OCI-LY1 (cell line): Measurements from ENCODE around the gene FOXP3.

Experiments
- H2AFZ ChIP-seq: fragments of 200-600 bp; sonication (generic), shearing (Covaris generic); 2 replicates; pipeline ENCODE4 v1.6.0; 2014; ENCODE audit warnings: antibody characterized with exemption, mild to moderate bottlenecking, low read length
- H3F3A ChIP-seq: fragments of 200-600 bp; sonication (generic), shearing (Covaris generic); 2 replicates; pipeline ENCODE4 v1.6.0; 2014; ENCODE audit warnings: mild to moderate bottlenecking, antibody characterized with exemption, low read length, moderate library complexity; ENCODE audit not compliant: insufficient read depth
- H3K27ac ChIP-seq: fragments of 200-600 bp; sonication (generic); 2 replicates; pipeline ENCODE4 v1.5.1; 2014; ENCODE audit warnings: low read length, mixed run types, mild to moderate bottlenecking, low read depth; ENCODE audit not compliant: poor library complexity, severe bottlenecking
- H3K27me3 ChIP-seq: fragments of 200-600 bp; sonication (generic); 2 replicates; pipeline ENCODE4 v1.6.0; 2014; ENCODE audit warnings: antibody characterized with exemption, mild to moderate bottlenecking, low read length, moderate library complexity; ENCODE audit not compliant: insufficient read depth
- H3K36me3 ChIP-seq: fragments of 200-600 bp; sonication (generic); 2 replicates; pipeline ENCODE4 v1.6.1; 2014; ENCODE audit warnings: mild to moderate bottlenecking, antibody characterized with exemption, low read length, moderate library complexity, mixed read lengths; ENCODE audit not compliant: insufficient read depth
- H3K4me1 ChIP-seq: fragments of 200-600 bp; sonication (generic); 2 replicates; pipeline ENCODE4 v1.5.1; 2014; ENCODE audit warnings: mild to moderate bottlenecking, low read length, moderate library complexity; ENCODE audit not compliant: insufficient read depth, severe bottlenecking
- H3K4me2 ChIP-seq: fragments of 200-600 bp; sonication (generic), shearing (Covaris generic); 2 replicates; pipeline ENCODE4 v1.6.1; 2014; ENCODE audit warnings: low read length
- H3K4me3 ChIP-seq: fragments of 200-600 bp; sonication (generic); 2 replicates; pipeline ENCODE4 v1.5.1; 2014; ENCODE audit warnings: low read length, low read depth, mild to moderate bottlenecking, mixed read lengths; ENCODE audit not compliant: poor library complexity, severe bottlenecking
- H3K79me2 ChIP-seq: fragments of 200-600 bp; shearing (Covaris generic); 2 replicates; pipeline ENCODE4 v1.6.1; 2016; ENCODE audit warnings: mixed run types, low read length, mixed read lengths; ENCODE audit not compliant: insufficient read depth
- H3K9ac ChIP-seq: fragments of 200-600 bp; sonication (generic), shearing (Covaris generic); 2 replicates; pipeline ENCODE4 v1.6.1; 2014; ENCODE audit warnings: mild to moderate bottlenecking, low read length, mixed read lengths
- H3K9me2 ChIP-seq: fragments of 200-600 bp; sonication (generic), shearing (Covaris generic); 2 replicates; pipeline ENCODE4 v1.6.1; 2014; ENCODE audit warnings: low read depth, mild to moderate bottlenecking, low read length, mixed read lengths
- H3K9me3 ChIP-seq: fragments of 200-600 bp; shearing (Covaris generic); 2 replicates; pipeline ENCODE4 v1.6.1; 2014; ENCODE audit warnings: low read length, mixed read lengths
- H4K20me1 ChIP-seq: fragments of 200-600 bp; sonication (generic), shearing (Covaris generic); 2 replicates; pipeline ENCODE4 v1.6.0; 2016; ENCODE audit warnings: mild to moderate bottlenecking, low read length; ENCODE audit not compliant: insufficient read depth
- EZH2 ChIP-seq: fragments of 200-600 bp; sonication (generic), shearing (Covaris generic); IDR thresholded peaks from 2 replicates; pipeline ENCODE4 v1.8.0; 2017; ENCODE audit warnings: borderline replicate concordance, mixed run types, mild to moderate bottlenecking, antibody characterized with exemption, low read length, moderate library complexity, mixed read lengths
- TF ChIP-seq, protein P1 (sequence below): fragments of 200-600 bp; sonication (generic), shearing (Covaris generic); IDR thresholded peaks from 2 replicates; pipeline ENCODE4 v1.5.1; 2017; ENCODE audit warnings: mild to moderate bottlenecking, antibody characterized with exemption, low read length, moderate library complexity, mixed read lengths

Gene FOXP3

DNA sequence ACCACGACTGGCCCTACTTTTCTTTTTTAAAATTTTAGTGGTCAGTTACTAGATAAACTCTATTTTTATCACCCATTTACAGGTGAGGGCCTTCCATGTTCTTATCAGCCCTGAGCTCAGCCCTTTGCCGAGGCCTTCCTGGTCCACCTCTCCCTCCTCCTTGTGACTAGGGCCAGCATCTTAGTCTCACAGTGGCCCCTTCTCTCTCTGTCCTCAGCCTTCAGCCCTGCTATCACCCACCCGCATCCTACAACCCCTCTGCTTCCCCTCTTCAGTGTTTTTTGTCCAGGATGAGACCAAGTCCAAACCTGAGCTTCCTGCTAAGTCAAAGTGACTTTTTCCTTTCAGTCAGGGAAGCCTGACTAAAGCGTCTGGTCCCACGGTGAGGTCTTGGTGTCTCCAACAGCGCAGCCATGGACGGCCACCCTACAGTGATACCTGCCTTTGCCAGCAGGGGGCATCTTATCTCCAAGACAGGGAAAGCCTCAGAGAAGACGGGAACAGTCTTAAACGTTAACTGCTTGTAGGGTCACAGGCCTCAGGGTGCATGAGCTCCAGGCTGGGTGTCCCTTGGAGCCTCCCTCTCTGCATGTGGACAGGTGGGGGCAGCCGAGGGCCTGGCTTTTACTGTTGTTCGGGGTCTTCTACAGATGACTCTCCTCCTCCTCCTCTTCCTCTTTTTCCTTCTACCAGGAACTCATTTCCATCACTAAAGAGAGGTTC is 27.3 kb upstream of the FOXP3 start:
- Histone ChIP-seq H3K9ac (no peak overlapping the region), H3K9me3 (no peaks in the 10 kb centered on the region), H2AFZ (no peak overlapping the region), H3K9me2 (no peaks in the 10 kb centered on the region), H3F3A (no peaks in the 10 kb centered on the region), H3K4me3 (no peak overlapping the region), H3K27ac (no peak overlapping the region), H3K4me2 (no peak overlapping the region), H3K36me3 (no peaks in the 10 kb centered on the region), H4K20me1 (no peaks in the 10 kb centered on the region), H3K27me3 (no peaks in the 10 kb centered on the region), H3K79me2 (no peaks in the 10 kb centered on the region), H3K4me1 (no peaks in the 10 kb centered on the region)
- TF ChIP-seq, protein P1, sequence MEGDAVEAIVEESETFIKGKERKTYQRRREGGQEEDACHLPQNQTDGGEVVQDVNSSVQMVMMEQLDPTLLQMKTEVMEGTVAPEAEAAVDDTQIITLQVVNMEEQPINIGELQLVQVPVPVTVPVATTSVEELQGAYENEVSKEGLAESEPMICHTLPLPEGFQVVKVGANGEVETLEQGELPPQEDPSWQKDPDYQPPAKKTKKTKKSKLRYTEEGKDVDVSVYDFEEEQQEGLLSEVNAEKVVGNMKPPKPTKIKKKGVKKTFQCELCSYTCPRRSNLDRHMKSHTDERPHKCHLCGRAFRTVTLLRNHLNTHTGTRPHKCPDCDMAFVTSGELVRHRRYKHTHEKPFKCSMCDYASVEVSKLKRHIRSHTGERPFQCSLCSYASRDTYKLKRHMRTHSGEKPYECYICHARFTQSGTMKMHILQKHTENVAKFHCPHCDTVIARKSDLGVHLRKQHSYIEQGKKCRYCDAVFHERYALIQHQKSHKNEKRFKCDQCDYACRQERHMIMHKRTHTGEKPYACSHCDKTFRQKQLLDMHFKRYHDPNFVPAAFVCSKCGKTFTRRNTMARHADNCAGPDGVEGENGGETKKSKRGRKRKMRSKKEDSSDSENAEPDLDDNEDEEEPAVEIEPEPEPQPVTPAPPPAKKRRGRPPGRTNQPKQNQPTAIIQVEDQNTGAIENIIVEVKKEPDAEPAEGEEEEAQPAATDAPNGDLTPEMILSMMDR = peak; percentile 61
- TF ChIP-seq EZH2 = no peak

DNA sequence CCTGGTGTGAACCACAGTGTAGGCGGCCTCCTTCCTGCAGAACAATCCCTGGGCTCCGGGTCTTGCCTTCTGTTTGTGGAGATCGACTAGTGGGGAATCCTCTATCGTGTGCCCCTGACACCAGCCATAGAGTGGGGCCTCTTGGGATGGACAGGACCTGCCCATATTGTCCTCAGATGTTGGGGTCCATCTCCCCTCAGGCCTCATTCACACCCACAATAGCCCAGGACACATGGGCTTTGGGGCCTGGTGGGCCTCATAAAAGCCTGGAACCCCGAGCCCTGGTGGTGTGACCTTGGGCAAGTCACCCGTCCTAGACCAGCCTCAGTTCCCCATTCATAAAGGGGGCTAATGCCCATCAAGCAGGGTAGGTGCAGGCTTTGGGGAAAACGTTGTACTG is 25.7 kb upstream of the FOXP3 start:
- Histone ChIP-seq H3K4me1 (no peaks in the 10 kb centered on the region), H3K4me2 (no peak overlapping the region), H2AFZ (no peak overlapping the region), H3F3A (no peaks in the 10 kb centered on the region), H3K79me2 (no peaks in the 10 kb centered on the region), H3K27me3 (no peaks in the 10 kb centered on the region), H3K36me3 (no peaks in the 10 kb centered on the region; the same call in 1 of the 2 replicates), H4K20me1 (no peaks in the 10 kb centered on the region), H3K9me2 (no peaks in the 10 kb centered on the region), H3K9ac (no peak overlapping the region), H3K4me3 (no peak overlapping the region), H3K27ac (no peak overlapping the region), H3K9me3 (no peaks in the 10 kb centered on the region)
- TF ChIP-seq, protein P1 = no peak
- no peak for TF ChIP-seq EZH2

DNA sequence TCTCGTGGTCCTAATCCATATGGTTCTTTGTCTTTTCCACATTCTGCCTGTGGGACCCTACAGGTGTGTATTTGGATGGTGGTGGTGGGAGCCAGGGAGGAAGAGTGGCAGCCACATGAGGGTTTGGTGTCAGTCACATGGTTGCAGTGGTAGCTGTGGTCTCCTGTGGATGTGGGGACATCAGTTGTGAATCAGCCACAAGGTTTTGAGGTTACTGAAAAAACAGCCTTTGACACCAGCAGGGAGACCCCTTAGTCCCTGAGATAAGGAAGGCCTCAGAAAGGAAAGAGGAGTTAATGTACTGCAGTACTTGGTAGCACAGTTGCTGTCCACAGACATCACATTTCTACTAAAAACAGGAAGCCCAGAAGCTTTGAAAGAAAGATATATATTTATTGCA is 23.2 kb upstream of the FOXP3 start:
- Histone ChIP-seq H3K27me3 (no peaks in the 10 kb centered on the region), H4K20me1 (no peaks in the 10 kb centered on the region), H3K27ac (no peak overlapping the region), H3K9ac (no peak overlapping the region), H3K4me2 (no peak overlapping the region), H2AFZ (no peak overlapping the region), H3K79me2 (no peaks in the 10 kb centered on the region), H3K4me1 (no peaks in the 10 kb centered on the region), H3K9me2 (no peaks in the 10 kb centered on the region), H3K4me3 (no peak overlapping the region), H3K9me3 (no peaks in the 10 kb centered on the region), H3F3A (no peaks in the 10 kb centered on the region), H3K36me3 (no peaks in the 10 kb centered on the region; the same call in 1 of the 2 replicates)
- no peak for TF ChIP-seq EZH2
- TF ChIP-seq, protein P1 = no peak
